ENCODE data around the gene ERC1. TPM values are rescaled to one million over a fixed set of nuclear protein-coding genes. Genes with fewer than 3 reads are reported as not detected.

Gene ERC1
- total RNA-seq, 1 donor from 2014 or later, result 79.5 TPM

- Mint-ChIP-seq H3K27ac (ENCODE audit: unreplicated experiment) (peak overlapping the region; percentile 52), H3K27me3 (ENCODE audit: unreplicated experiment) (no peaks in the 10 kb centered on the region), H3K4me3 (ENCODE audit: unreplicated experiment) (no peak overlapping the region), H3K36me3 (ENCODE audit: unreplicated experiment) (peaks cover 40% of the 10 kb centered on the region), H3K4me1 (ENCODE audit: unreplicated experiment) (peaks cover 15% of the 10 kb centered on the region), H3K9me3 (ENCODE audit: unreplicated experiment) (no peaks in the 10 kb centered on the region)
- TF ChIP-seq, protein P1, sequence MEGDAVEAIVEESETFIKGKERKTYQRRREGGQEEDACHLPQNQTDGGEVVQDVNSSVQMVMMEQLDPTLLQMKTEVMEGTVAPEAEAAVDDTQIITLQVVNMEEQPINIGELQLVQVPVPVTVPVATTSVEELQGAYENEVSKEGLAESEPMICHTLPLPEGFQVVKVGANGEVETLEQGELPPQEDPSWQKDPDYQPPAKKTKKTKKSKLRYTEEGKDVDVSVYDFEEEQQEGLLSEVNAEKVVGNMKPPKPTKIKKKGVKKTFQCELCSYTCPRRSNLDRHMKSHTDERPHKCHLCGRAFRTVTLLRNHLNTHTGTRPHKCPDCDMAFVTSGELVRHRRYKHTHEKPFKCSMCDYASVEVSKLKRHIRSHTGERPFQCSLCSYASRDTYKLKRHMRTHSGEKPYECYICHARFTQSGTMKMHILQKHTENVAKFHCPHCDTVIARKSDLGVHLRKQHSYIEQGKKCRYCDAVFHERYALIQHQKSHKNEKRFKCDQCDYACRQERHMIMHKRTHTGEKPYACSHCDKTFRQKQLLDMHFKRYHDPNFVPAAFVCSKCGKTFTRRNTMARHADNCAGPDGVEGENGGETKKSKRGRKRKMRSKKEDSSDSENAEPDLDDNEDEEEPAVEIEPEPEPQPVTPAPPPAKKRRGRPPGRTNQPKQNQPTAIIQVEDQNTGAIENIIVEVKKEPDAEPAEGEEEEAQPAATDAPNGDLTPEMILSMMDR (IDR thresholded peaks at IDR 0.05), result no peak
- DNase-seq (ENCODE audit: extremely low spot score, unreplicated experiment), result no peak
Measured at GRCh38 chr12:1184402-1184801, 193.4 kb downstream of the ERC1 start.

GRCh38 chr12:1185460-1186182 lies 194.6 kb downstream of the ERC1 start:
- H3K4me3 Mint-ChIP-seq (ENCODE audit: unreplicated experiment), result no peak overlapping the region
- H3K27me3 Mint-ChIP-seq (ENCODE audit: unreplicated experiment), result no peaks in the 10 kb centered on the region
- H3K9me3 Mint-ChIP-seq (ENCODE audit: unreplicated experiment), result no peaks in the 10 kb centered on the region
- TF ChIP-seq, protein P1 (IDR thresholded peaks at IDR 0.05), result no peak
- no peak overlapping the region for H3K27ac Mint-ChIP-seq (ENCODE audit: unreplicated experiment)
- peaks cover 46% of the 10 kb centered on the region for H3K36me3 Mint-ChIP-seq (ENCODE audit: unreplicated experiment)
- H3K4me1 Mint-ChIP-seq (ENCODE audit: unreplicated experiment), result peaks cover 15% of the 10 kb centered on the region
- no peak for DNase-seq (ENCODE audit: extremely low spot score, unreplicated experiment)

DNA sequence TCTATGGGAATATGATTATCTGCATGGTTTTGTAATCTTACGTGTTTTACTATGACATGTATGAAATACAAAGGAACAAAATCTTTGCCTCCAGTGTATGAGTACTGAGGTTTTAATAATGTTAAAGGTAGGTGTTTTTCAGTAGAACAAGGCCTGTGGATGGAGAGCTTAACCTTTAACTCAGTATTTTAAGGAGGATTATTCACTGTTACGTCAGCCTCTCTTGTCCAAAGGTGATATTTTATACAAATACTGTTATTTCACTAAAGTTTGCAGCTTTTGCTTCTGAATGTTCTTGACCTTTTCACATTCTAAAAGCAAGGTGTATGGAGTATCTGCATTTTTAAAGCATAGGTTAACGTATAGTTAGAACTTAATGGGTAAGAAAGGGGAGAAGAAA lies 195.3 kb downstream of the ERC1 start:
- peaks cover 15% of the 10 kb centered on the region for H3K4me1 Mint-ChIP-seq (ENCODE audit: unreplicated experiment)
- no peak overlapping the region for H3K27ac Mint-ChIP-seq (ENCODE audit: unreplicated experiment)
- H3K36me3 Mint-ChIP-seq (ENCODE audit: unreplicated experiment), result peaks cover 47% of the 10 kb centered on the region
- DNase-seq (ENCODE audit: extremely low spot score, unreplicated experiment), result no peak
- no peak overlapping the region for H3K4me3 Mint-ChIP-seq (ENCODE audit: unreplicated experiment)
- TF ChIP-seq, protein P1 (IDR thresholded peaks at IDR 0.05), result no peak
- H3K27me3 Mint-ChIP-seq (ENCODE audit: unreplicated experiment), result no peaks in the 10 kb centered on the region
- no peaks in the 10 kb centered on the region for H3K9me3 Mint-ChIP-seq (ENCODE audit: unreplicated experiment)

DNA sequence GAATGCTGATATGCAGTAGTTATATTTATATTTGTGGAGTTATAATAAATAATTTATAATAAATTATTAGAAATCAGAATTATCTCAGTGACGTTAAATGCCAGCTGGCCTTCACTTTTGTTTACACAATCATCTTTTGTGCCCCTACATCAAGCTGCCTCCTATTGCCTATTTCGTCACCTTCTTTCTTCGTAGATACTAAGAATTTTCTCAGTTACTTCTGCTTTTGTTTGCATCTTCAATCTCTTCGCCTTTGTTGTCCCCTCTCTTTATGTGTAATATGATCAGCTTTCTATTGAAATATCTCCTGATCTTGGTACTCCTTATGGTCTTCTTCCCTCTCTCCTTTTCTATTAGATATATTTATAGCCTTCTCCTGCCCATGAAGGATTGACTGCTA lies 197.0 kb downstream of the ERC1 start:
- peaks cover 46% of the 10 kb centered on the region for H3K36me3 Mint-ChIP-seq (ENCODE audit: unreplicated experiment)
- TF ChIP-seq, protein P1 (IDR thresholded peaks at IDR 0.05), result no peak
- H3K4me3 Mint-ChIP-seq (ENCODE audit: unreplicated experiment), result no peak overlapping the region
- no peaks in the 10 kb centered on the region for H3K9me3 Mint-ChIP-seq (ENCODE audit: unreplicated experiment)
- peaks cover 19% of the 10 kb centered on the region for H3K4me1 Mint-ChIP-seq (ENCODE audit: unreplicated experiment)
- no peak overlapping the region for H3K27ac Mint-ChIP-seq (ENCODE audit: unreplicated experiment)
- no peaks in the 10 kb centered on the region for H3K27me3 Mint-ChIP-seq (ENCODE audit: unreplicated experiment)
- DNase-seq (ENCODE audit: extremely low spot score, unreplicated experiment), result no peak

DNA sequence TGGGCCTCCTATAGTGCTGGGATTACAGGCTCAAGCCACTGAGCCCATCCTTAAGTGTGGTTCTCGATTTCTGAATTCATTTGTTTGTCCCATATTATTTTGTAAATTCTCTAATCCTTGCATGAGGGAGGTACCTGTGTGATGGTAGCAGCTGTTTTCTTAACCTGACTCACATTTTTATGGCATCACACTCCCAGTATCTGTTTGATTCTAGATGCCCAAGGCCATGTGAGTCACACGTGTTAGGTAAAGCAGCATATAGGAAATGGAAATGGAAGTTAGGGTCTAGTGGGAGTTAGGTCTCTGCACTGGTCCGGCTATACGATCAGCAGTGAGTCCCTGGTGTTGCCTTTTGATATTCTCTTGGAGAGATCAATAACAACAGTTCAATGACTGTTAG lies 198.1 kb downstream of the ERC1 start:
- no peaks in the 10 kb centered on the region for H3K27me3 Mint-ChIP-seq (ENCODE audit: unreplicated experiment)
- no peak overlapping the region for H3K27ac Mint-ChIP-seq (ENCODE audit: unreplicated experiment)
- DNase-seq (ENCODE audit: extremely low spot score, unreplicated experiment), result no peak
- no peaks in the 10 kb centered on the region for H3K9me3 Mint-ChIP-seq (ENCODE audit: unreplicated experiment)
- peaks cover 18% of the 10 kb centered on the region for H3K4me1 Mint-ChIP-seq (ENCODE audit: unreplicated experiment)
- TF ChIP-seq, protein P1 (IDR thresholded peaks at IDR 0.05), result no peak
- peaks cover 40% of the 10 kb centered on the region for H3K36me3 Mint-ChIP-seq (ENCODE audit: unreplicated experiment)
- H3K4me3 Mint-ChIP-seq (ENCODE audit: unreplicated experiment), result no peak overlapping the region
